Measurements from ENCODE around the gene EXOG. TPM values are rescaled to one million over a fixed set of nuclear protein-coding genes. Genes with fewer than 3 reads are reported as not detected.

Gene EXOG
- total RNA-seq, 1 experiment from 2014 or later, result 8.3 TPM

DNA sequence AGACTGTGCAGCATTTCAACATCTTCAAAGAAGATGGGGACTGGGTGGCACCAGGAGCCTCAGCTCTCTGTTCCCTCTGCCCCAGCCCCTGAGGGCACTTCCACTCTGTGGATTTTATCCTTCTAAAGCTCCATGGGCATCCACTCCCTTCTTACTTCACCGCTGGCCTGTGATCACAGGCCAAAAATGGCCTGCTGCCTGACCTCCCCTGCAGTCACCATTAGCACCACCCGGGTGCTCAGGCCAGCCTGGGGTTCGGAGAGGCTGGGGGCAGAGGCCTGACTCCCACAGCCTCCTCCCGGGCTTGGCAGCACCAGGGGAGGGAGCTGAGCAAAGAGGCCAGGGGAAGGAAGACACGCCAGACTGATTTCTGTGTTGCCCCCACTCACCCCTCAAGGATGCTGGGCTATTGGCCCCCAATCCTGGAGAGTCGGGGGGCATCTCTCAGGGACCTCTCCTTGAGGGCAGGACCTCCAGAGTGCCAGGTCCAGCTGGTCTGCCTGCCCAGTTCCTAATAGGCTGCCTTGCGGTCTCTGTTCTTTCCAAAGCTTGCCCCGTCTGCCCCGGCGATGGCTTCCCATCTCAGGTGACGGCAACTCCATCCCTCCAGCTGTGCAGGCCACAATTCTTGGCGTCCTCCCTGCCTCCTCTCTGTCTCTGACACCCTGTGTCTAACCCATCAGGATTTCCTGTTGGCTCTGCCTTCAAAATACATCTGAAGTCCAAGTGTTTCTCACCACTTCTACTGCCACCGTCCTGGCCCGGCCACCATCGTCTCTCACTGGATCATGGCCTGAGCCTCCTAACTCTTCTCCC is 67.1 kb downstream of the EXOG start:
- H3K4me3 ChIP-seq (replicated peaks in 1 of 2; ENCODE audit: low read depth in 1 of 2, low read length in 2 of 2), result no peak overlapping the region
- ChIA-PET RAD21 (ENCODE audit: low non-redundant PET in 1 of 2, low total read pairs in 2 of 2, uncharacterized antibody in 2 of 2, unreplicated experiment in 2 of 2) (no interaction called here), CTCF (no interaction called here), POLR2A (no interaction called here)
- DNase-seq (ENCODE audit: low read depth, low spot score) (no peak), ATAC-seq (no peak)
- BruUV-seq (replicated peaks), result no TSS peak
- no peak overlapping the region for H3K9ac ChIP-seq (ENCODE audit: low read length)
- no peaks in the 10 kb centered on the region; a peak in 1 of 4 replicates for H3K36me3 ChIP-seq (ENCODE audit: control insufficient read depth in 1 of 2, insufficient read depth in 2 of 2, low read length in 2 of 2)
- H3K9me3 ChIP-seq (ENCODE audit: control insufficient read depth in 1 of 2, insufficient read depth in 1 of 2, low read depth in 1 of 2, low read length in 2 of 2), result no peaks in the 10 kb centered on the region
- H4K20me1 ChIP-seq (ENCODE audit: insufficient read depth), result no peaks in the 10 kb centered on the region
- H3K79me2 ChIP-seq (ENCODE audit: insufficient read depth, low read length), result no peaks in the 10 kb centered on the region
- no peaks in the 10 kb centered on the region for H3K27me3 ChIP-seq (ENCODE audit: insufficient read depth, low read length)
- intact Hi-C loops (cut with micrococcal nuclease), result no loop called here
- H3K9me2 ChIP-seq (ENCODE audit: insufficient read depth), result no peaks in the 10 kb centered on the region
- H2AFZ ChIP-seq (ENCODE audit: low read depth, low read length, poor library complexity, severe bottlenecking), result no peak overlapping the region
- no peaks in the 10 kb centered on the region for H3K4me1 ChIP-seq (ENCODE audit: control insufficient read depth in 1 of 2, insufficient read depth in 2 of 2, low read length in 2 of 2)
- TF ChIP-seq EZH2phosphoT487 (IDR thresholded peaks at IDR 0.05; ENCODE audit: borderline replicate concordance) (no peak), POLR2A (IDR thresholded peaks at IDR 0.05; ENCODE audit: borderline replicate concordance, extremely low read depth, insufficient read depth, insufficient read length) (no peak), ZFX (IDR thresholded peaks at IDR 0.05) (no peak), SP1 (IDR thresholded peaks at IDR 0.05; ENCODE audit: low read depth) (no peak), ELF1 (IDR thresholded peaks at IDR 0.05; ENCODE audit: borderline replicate concordance, low read depth) (no peak), POLR2AphosphoS5 (IDR thresholded peaks at IDR 0.05; ENCODE audit: low read depth, low read length) (no peak), SIN3A (IDR thresholded peaks at IDR 0.05; ENCODE audit: low read depth) (no peak), RAD21 (IDR thresholded peaks at IDR 0.05; ENCODE audit: low read depth) (no peak), TCF7L2 (IDR thresholded peaks at IDR 0.05; ENCODE audit: borderline replicate concordance, extremely low read depth, insufficient read depth, insufficient read length) (no peak), FOSL1 (IDR thresholded peaks at IDR 0.05; ENCODE audit: low read depth) (no peak), CBX3 (IDR thresholded peaks at IDR 0.05; ENCODE audit: low read depth) (no peak)
- TF ChIP-seq, protein P1, sequence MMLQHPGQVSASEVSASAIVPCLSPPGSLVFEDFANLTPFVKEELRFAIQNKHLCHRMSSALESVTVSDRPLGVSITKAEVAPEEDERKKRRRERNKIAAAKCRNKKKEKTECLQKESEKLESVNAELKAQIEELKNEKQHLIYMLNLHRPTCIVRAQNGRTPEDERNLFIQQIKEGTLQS (IDR thresholded peaks at IDR 0.05), result no peak
- TF ChIP-seq, protein P2, sequence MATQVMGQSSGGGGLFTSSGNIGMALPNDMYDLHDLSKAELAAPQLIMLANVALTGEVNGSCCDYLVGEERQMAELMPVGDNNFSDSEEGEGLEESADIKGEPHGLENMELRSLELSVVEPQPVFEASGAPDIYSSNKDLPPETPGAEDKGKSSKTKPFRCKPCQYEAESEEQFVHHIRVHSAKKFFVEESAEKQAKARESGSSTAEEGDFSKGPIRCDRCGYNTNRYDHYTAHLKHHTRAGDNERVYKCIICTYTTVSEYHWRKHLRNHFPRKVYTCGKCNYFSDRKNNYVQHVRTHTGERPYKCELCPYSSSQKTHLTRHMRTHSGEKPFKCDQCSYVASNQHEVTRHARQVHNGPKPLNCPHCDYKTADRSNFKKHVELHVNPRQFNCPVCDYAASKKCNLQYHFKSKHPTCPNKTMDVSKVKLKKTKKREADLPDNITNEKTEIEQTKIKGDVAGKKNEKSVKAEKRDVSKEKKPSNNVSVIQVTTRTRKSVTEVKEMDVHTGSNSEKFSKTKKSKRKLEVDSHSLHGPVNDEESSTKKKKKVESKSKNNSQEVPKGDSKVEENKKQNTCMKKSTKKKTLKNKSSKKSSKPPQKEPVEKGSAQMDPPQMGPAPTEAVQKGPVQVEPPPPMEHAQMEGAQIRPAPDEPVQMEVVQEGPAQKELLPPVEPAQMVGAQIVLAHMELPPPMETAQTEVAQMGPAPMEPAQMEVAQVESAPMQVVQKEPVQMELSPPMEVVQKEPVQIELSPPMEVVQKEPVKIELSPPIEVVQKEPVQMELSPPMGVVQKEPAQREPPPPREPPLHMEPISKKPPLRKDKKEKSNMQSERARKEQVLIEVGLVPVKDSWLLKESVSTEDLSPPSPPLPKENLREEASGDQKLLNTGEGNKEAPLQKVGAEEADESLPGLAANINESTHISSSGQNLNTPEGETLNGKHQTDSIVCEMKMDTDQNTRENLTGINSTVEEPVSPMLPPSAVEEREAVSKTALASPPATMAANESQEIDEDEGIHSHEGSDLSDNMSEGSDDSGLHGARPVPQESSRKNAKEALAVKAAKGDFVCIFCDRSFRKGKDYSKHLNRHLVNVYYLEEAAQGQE (IDR thresholded peaks at IDR 0.05; ENCODE audit: low read depth), result no peak
- TF ChIP-seq, protein P3, sequence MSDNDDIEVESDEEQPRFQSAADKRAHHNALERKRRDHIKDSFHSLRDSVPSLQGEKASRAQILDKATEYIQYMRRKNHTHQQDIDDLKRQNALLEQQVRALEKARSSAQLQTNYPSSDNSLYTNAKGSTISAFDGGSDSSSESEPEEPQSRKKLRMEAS (IDR thresholded peaks at IDR 0.05), result no peak
- TF ChIP-seq, protein P4, sequence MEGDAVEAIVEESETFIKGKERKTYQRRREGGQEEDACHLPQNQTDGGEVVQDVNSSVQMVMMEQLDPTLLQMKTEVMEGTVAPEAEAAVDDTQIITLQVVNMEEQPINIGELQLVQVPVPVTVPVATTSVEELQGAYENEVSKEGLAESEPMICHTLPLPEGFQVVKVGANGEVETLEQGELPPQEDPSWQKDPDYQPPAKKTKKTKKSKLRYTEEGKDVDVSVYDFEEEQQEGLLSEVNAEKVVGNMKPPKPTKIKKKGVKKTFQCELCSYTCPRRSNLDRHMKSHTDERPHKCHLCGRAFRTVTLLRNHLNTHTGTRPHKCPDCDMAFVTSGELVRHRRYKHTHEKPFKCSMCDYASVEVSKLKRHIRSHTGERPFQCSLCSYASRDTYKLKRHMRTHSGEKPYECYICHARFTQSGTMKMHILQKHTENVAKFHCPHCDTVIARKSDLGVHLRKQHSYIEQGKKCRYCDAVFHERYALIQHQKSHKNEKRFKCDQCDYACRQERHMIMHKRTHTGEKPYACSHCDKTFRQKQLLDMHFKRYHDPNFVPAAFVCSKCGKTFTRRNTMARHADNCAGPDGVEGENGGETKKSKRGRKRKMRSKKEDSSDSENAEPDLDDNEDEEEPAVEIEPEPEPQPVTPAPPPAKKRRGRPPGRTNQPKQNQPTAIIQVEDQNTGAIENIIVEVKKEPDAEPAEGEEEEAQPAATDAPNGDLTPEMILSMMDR (IDR thresholded peaks at IDR 0.05 in 2 of 3, conservative IDR thresholded peaks at IDR 0.05 in 1 of 3; ENCODE audit: borderline replicate concordance in 1 of 3, insufficient read depth in 1 of 3, low read depth in 2 of 3, low read length in 2 of 3), result no peak
- H3K4me2 ChIP-seq (ENCODE audit: low read length), result no peak overlapping the region
- H3K27ac ChIP-seq (ENCODE audit: low read depth, low read length), result no peak overlapping the region
